Glutamatergic neuron (in vitro differentiated cells): ENCODE results near the gene TEX22. TPM values are rescaled to one million over a fixed set of nuclear protein-coding genes. Genes with fewer than 3 reads are reported as not detected.

Source experiments
- DNase-seq: peaks from one replicate; pipeline ENCODE4 v3.0.0; 2022
- H3K27ac Mint-ChIP-seq: one replicate; pipeline ENCODE4 v1.8.0; 2020; ENCODE audit warnings: mild to moderate bottlenecking, mixed read lengths, inconsistent platforms; ENCODE audit not compliant: unreplicated experiment
- H3K27me3 Mint-ChIP-seq: one replicate; pipeline ENCODE4 v1.8.0; 2020; ENCODE audit warnings: mild to moderate bottlenecking, moderate library complexity, mixed read lengths, inconsistent platforms; ENCODE audit not compliant: unreplicated experiment
- H3K36me3 Mint-ChIP-seq: one replicate; pipeline ENCODE4 v1.8.0; 2020; ENCODE audit warnings: mild to moderate bottlenecking, mixed read lengths, inconsistent platforms; ENCODE audit not compliant: unreplicated experiment
- H3K4me1 Mint-ChIP-seq: one replicate; pipeline ENCODE4 v1.8.0; 2020; ENCODE audit warnings: mild to moderate bottlenecking, low read depth, mixed read lengths, inconsistent platforms; ENCODE audit not compliant: unreplicated experiment
- H3K4me3 Mint-ChIP-seq: one replicate; pipeline ENCODE4 v1.8.0; 2020; ENCODE audit warnings: mild to moderate bottlenecking, mixed read lengths, inconsistent platforms; ENCODE audit not compliant: unreplicated experiment
- H3K9me3 Mint-ChIP-seq: one replicate; pipeline ENCODE4 v1.8.0; 2020; ENCODE audit warnings: mild to moderate bottlenecking, moderate library complexity, mixed read lengths, inconsistent platforms; ENCODE audit not compliant: unreplicated experiment
- total RNA-seq: library from RNA; stranded (reverse); fragmentation: NEBNext Ultra II Directional; extraction: Animal tissue kit (Norgen Biotek cat#: 25700); gene quantifications from one replicate; pipeline ENCODE4 v1.2.1, GENCODE V29; 2021; ENCODE audit not compliant: unreplicated experiment
- TF ChIP-seq, protein P1 (sequence below): fragments of 200-600 bp; sonication (generic); IDR thresholded peaks from one replicate; pipeline ENCODE4 v1.5.0; 2021; ENCODE audit not compliant: partially characterized antibody, unreplicated experiment

The TEX22 gene
- total RNA-seq, 1 donor from 2014 or later = 2.7 TPM

DNA sequence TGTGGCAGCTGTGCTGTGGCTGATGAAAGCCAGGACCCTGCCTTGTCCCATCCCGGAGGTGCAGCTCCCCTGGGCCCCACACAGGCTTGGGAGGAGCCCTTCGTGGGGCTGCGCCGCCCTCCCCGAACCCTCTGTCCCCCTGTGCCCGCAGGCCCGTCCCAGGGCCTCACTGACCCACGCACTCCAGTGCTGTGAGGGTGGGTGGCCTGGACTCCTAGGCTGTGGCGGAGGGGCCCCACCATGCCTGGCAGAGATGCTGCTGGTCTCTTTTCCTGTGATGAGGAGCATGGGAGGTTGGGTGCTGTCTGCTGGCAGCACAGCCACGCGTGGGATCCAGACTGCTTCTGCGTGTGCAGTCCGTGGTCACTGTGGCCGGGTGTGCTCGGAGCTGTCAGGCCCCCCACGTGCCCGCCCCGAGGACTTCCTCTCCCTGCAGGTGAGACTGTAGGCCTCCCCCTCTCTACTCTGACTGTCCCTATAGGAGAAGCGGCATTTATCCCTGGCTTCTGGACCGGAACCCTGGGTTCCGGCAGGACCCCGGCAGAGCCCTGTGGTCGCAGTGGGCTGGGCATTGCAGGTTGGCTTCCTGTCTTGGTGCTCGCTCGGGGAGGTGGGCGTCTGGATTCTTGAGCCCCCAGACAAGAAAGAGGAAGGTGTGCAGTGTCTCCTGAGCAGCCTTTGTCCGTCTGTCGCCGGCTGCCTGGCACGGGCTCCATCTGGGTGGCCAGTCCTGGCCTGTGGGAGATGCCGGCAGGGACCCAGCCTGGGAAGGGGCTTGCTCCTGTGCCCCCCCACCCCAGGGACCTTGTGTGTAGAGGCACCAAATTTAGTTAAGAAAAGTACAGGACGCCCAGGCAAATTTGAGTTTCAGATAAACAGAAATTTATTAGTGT lies 23.6 kb downstream of the TEX22 start:
- Mint-ChIP-seq H3K4me1 (peaks cover 29% of the 10 kb centered on the region), H3K27me3 (peaks cover 9% of the 10 kb centered on the region), H3K4me3 (peak overlapping the region; percentile 30), H3K9me3 (peaks cover 11% of the 10 kb centered on the region), H3K27ac (no peak overlapping the region), H3K36me3 (peaks cover under 1% of the 10 kb centered on the region)
- no peak for DNase-seq
- TF ChIP-seq, protein P1, sequence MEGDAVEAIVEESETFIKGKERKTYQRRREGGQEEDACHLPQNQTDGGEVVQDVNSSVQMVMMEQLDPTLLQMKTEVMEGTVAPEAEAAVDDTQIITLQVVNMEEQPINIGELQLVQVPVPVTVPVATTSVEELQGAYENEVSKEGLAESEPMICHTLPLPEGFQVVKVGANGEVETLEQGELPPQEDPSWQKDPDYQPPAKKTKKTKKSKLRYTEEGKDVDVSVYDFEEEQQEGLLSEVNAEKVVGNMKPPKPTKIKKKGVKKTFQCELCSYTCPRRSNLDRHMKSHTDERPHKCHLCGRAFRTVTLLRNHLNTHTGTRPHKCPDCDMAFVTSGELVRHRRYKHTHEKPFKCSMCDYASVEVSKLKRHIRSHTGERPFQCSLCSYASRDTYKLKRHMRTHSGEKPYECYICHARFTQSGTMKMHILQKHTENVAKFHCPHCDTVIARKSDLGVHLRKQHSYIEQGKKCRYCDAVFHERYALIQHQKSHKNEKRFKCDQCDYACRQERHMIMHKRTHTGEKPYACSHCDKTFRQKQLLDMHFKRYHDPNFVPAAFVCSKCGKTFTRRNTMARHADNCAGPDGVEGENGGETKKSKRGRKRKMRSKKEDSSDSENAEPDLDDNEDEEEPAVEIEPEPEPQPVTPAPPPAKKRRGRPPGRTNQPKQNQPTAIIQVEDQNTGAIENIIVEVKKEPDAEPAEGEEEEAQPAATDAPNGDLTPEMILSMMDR = no peak

DNA sequence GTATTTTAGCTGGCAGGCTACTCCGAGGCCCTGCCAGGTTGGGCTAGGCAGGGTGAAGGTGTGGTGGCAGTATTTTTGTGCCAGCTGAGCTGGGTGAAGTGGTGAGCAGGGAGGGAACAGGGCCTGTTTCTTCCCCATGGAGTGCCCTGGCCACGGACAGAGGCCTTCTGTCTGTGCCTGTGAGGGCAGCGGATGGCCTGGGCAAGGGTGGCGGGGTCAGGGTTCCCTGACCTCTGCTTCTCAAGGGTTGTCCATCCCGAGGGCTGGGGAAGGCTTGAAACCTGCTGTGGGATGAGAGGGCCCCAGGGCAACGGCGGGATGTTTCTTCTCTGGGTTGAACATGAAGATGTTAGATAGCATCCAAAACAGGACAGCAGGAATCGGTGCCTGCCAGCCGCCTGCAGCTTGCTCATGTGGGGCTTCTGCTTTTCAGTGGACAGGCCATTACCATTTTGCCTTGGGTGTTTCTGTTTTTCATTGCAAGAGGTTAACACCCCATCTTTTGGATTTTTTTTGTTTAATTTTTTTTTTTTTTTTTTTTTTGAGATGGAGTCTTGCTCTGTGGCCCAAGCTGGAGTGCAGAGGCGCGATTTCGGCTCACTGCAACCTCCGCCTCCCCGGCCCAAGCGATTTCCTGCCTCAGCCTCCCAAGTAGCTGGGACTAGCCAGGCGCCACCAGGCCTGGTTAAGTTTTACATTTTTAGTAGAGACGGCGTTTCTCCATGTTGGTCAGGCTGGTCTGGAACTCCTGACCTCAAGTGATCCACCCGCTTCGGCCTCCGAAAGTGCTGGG lies 24.6 kb downstream of the TEX22 start:
- Mint-ChIP-seq H3K36me3 (peaks cover 7% of the 10 kb centered on the region), H3K27me3 (peaks cover 10% of the 10 kb centered on the region), H3K4me1 (peaks cover 30% of the 10 kb centered on the region), H3K9me3 (peaks cover 11% of the 10 kb centered on the region), H3K4me3 (peak overlapping the region; percentile 28), H3K27ac (peak overlapping the region; percentile 82)
- DNase-seq = peak; percentile 27
- TF ChIP-seq, protein P1 = no peak

DNA sequence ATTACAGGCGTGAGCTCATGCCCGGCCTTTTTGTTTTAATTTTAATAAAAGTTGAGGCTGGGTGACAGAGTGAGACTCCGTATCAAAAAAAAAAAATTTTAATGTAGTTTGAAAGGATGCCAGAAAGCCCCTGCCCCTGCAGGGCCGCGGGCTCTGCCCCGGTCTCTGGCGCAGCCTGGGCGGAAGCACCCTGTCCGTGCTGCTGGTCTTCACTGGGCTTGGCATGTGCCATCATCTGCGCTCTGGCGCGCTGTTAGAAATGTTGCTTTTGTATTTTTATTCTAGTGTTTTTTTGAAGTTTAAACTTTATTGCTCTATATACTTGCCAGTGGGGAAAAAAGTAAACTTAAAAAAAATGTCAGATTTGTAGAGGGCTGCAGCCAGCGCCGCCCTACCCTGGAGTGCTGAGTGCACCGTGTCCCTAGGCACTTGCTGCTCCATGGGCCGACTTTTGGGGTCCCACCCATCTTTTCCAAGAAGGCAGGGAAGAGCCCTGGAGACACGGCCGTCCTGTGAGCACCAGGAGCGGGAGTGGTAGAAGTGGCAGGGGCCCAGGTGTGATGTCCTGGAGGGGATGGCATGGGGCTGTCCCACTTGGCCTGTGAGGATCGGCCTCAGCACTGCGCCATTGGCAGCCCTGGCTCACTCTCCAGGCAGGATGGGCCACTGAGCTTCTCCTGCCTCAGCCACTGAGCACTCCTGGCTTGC lies 25.3 kb downstream of the TEX22 start:
- TF ChIP-seq, protein P1 = no peak
- Mint-ChIP-seq H3K27ac (no peak overlapping the region), H3K27me3 (peaks cover 6% of the 10 kb centered on the region), H3K4me3 (peak overlapping the region; percentile 63), H3K4me1 (peaks cover 23% of the 10 kb centered on the region), H3K36me3 (peaks cover 7% of the 10 kb centered on the region), H3K9me3 (peaks cover 9% of the 10 kb centered on the region)
- DNase-seq = no peak

DNA sequence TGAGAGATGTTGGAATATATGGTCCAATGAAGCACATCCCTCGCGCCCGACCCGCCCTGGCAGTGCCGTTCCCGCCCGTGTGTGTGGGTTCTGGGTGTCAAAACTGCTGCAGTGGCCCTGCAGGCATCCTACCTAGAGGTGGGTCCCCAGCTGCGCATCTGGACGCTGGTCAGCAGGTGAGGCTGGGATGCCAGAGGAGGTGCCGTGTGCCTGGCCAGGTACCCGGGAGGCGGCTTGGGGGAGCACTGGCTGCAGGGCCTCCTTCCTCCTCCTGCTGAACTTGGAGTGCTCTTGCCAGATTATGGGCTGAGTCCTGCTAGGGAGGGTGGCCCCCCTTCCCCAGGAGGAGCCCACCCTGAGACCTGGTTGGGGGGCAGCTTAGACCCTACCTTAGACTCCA lies 26.5 kb downstream of the TEX22 start:
- Mint-ChIP-seq H3K4me3 (no peak overlapping the region), H3K4me1 (peaks cover 19% of the 10 kb centered on the region), H3K27me3 (peaks cover 3% of the 10 kb centered on the region), H3K36me3 (peaks cover 7% of the 10 kb centered on the region), H3K9me3 (peaks cover 6% of the 10 kb centered on the region), H3K27ac (no peak overlapping the region)
- no peak for DNase-seq
- TF ChIP-seq, protein P1 = no peak
